Measurements from ENCODE around the gene SPINT4.
"Not testable (repeated sequence)": the region's sequence is repeated elsewhere in the genome, so short reads cannot be mapped to it uniquely, and the experiment has no call there.

Gene SPINT4

DNA sequence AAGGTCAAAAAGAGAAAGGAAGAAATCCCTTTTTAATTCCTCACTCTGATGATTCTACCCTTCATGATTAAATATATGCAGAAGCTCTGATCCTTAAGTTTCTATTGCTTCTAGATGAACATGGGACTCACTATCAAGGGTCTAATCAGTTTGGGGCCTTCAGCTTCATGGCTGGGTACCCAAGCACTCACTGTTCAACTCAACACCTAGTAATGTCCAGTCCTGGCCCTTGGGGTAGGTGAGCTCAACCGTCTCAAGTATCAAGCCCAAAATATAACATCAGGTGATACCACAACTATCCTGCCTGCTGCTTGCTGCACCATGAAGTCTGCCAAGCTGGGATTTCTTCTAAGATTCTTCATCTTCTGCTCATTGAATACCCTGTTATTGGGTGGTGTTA lies at the start of gene SPINT4:
SPINT4 (plus strand) TSS at position 301 of the 400 bp plus-strand sequence; CDS start at position 322, 21 bp downstream.
- DNase-seq, result no peak

DNA sequence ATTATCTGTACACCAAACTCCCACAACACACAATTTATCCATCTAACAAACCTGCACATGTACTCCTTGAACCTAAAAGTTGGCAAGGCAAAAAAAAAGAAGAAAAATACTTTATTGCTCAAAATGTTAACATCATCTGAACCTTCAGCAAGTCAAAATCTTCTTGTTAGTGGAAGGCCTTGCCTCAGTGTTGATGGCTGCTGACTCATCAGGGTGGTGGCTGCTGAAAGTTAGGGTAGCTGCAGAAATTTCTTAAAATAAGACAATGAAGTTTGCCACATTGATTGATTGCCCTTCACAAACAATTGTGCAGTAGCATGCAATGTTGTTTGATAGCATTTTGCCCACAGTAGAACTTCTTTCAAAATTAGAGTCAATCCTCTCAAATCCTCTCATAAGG lies 49.4 kb upstream of the SPINT4 start:
- no peak for DNase-seq

DNA sequence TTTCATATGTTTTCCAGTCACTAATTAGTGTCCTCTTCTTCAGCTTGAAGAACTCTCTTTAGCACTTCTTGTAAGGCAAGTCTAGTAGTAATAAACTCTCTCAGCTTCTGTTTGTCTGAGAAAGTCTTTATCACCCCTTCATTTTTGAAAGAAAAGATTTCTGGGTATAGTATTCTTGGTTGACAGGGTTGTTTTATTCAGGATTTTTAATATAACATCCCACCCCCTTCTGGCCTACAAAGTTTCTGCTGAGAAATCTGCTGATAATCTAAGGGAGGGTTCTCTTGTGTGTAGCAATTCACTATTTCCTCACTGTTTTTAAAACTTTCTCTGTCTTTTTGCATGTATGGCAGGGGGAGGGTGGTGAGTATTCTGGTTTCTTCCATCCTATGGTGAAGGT lies 42.5 kb upstream of the SPINT4 start:
- no peak for DNase-seq

DNA sequence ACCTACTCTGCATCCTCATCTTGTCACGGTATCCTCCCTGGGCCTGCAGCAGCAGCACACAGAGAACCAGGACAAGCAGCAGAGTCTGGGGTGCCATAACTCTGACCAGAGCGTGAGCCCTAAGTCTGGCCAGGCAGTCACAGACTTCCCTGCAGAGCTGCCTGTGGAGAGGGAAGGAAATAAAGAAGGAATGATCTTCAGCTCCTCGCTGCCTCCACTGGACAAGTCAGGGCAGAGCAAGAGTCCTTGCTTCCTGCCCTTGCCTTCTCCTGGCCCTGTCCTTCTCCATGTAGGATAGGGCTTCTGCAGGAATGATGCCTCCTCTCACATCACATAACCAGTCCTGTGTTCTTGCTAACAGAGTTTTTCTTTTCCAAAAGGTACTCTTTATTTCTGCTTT lies 36.3 kb upstream of the SPINT4 start:
- no peak for DNase-seq

DNA sequence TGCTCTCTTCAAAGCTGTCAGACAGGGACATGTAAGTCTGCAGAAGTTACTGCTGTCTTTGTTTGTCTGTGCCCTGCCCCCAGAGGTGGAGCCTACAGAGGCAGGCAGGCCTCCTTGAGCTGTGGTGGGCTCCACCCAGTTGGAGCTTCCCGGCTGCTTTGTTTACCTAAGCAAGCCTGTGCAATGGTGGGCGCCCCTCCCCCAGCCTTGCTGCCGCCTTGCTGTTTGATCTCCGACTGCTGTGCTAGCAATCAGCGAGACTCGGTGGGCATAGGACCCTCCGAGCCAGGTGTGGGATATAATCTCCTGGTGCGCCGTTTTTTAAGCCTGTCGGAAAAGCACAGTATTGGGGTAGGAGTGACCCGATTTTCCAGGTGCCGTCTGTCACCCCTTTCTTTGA lies 28.8 kb upstream of the SPINT4 start:
- not testable (repeated sequence) for DNase-seq

DNA sequence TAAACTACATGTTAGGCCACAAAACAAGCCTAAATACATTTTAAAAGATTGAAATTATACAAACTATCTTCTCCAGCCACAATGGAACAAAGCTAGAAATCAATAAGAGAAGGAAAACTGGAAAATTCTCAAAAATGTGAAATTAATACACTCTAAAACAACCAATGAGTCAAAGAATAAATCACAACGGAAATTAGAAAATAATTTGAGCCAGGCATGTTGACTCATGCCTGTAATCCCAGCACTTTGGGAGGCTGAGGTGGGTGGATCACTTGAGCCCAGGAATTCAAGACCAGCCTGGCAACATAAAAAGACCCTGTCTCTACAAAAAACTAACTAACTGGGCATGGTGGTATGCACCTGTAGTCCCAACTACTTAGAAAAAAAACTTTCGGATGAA lies 26.7 kb upstream of the SPINT4 start:
- no peak for DNase-seq

DNA sequence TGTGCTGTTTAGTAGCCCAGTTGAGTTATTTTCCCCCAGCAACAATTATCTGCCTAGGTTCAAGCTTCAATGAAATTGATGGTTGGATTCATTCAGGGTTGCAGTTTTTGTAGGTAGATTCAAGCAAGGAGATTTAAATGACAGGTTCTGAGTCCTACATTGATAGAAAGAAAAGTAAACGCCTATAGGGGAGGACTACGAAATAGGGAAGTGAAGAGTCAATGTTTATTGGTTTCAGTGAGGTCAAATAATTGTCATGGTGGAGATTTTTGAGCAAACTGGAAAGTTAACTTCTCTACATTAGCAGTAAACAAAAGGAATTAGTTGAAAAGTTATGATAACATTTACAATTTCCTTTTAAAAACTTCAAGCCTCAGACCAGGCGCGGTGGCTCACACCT lies 21.0 kb upstream of the SPINT4 start:
- DNase-seq, result no peak

DNA sequence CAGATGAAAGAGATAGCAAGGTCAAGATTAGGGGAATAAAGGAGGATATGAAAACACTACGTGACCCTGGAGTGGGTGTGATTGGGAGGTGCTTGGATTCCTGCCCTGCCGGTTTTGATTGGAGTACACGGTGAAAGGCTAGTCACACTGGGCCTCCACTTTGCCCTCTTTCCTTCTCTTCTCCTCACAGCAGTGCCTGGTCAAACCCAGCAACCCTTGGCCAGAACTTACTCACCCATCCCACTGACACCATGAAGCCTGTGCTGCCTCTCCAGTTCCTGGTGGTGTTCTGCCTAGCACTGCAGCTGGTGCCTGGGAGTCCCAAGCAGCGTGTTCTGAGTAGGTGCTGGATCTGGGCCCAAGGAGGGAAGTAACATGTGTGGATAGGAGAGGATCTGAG lies 20.3 kb upstream of the SPINT4 start, which contains the start of gene WFDC13:
WFDC13 (plus strand) TSS at position 166 of the 400 bp plus-strand sequence; CDS start at position 252, 86 bp downstream.
- DNase-seq, result no peak

DNA sequence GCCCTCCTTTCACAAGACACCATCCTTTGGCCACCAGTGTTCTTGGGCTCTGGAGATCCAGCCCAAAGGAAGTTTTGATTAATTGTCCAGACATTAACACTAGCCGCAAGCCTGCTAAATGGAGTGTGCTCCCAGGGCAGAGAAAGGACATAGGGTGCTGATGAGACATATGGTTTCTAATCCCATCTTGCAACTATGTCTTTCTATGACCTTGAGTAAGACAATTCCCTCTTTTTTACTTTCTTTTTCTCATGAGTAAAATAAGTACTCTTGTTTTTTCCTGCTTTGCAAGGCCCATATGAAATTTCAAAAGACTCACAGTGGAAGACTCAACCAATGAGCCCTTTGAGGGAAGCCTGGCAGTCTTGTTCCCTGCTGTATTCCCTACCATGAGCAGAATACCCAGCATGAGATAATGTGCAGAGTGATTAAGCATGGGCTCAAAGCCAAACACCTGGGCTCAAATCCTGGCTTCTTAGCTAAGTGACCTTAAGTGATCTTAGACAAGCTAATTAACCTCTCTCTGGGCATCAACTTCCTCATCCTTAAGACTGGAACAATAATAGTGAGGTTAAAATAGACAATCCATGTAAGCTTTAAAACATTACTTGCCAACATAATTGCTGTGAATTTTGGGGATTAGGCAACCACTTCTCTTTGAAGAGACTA lies 17.0 kb upstream of the SPINT4 start, which contains the start of gene WFDC10B:
WFDC10B (minus strand) TSS at position 51 of the 669 bp plus-strand sequence. CDS start 19,027 bp downstream, outside the sequence.
- no peak for DNase-seq

DNA sequence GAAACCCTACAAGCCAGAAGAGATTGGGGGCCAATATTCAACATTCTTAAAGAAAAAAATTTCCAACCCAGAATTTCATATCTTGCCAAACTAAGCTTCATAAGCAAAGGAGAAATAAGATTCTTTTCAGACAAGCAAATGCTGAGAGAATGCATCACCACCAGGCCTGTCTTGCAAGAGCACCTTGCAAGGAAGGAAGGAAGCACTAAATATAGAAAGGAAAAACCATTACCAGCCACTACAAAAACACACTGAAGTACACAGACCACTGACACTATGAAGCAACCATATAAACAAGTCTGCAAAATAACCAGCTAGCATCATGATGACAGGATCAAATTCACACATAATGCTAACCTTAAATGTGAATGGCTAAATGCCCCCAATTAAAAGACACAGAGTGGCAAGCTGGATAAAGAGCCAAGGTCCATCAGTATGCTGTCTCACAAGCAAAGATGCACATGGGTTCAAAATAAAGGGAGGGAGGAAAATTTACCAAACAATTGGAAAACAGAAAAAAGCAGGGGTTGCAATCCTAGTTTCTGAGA lies 5.9 kb upstream of the SPINT4 start:
- DNase-seq, result not testable (repeated sequence)

DNA sequence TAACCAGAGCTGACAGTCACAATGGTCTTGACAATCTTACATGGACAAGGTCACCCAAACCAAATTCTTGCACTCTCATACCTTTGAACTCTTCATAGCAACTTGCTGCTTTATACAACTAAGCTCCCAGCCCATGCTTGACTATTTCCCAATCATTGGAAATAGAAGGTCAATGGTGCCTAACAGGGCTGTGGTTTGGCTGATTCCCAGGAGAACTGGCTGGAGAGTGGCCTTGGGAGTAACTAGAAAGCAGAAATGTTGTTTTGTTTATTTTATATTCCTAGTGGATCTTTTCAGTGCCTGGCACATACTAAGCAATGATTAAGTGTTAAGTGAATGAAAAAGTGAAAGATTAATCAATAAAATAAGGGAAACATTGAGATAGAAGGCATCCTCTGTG lies 3.0 kb downstream of the SPINT4 start:
- DNase-seq, result no peak

DNA sequence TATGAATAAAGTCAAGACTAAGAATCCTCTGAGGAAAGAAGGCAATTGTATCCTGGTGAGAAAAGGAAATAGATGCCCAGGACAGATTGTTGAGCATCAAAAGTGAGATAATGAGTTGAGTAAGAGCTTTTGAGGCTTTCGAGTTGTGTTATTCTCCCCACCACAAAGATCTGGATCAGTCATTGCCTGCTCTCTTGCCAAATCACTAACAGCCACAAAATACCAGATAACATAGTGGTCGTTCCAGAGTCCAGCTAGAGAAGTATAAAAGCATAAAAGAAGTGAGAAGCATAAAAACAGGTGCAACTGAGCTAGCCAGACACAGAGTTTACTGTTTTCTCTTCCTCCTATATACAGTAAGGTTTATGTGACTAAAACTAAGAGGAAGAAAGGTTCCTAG lies 4.9 kb downstream of the SPINT4 start:
- DNase-seq, result no peak

DNA sequence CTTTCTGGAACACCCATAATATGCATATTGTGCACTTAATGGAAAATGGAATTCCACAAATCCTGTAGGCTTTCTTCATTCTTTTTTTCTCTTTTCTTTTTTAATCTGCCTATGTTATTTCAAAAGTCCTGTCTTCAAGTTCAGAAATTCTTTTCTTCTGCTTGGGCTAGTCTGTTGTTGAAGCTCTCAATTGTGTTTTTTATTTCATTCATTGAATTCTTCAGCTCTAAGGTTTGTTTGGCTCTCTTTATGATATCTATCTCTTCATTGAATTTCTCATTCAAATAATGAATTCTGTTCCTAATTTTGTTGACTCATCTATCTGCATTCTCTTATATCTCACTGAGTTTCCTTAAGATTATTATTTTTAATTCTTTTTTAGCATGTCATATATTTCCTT lies 10.1 kb downstream of the SPINT4 start:
- DNase-seq, result no peak

DNA sequence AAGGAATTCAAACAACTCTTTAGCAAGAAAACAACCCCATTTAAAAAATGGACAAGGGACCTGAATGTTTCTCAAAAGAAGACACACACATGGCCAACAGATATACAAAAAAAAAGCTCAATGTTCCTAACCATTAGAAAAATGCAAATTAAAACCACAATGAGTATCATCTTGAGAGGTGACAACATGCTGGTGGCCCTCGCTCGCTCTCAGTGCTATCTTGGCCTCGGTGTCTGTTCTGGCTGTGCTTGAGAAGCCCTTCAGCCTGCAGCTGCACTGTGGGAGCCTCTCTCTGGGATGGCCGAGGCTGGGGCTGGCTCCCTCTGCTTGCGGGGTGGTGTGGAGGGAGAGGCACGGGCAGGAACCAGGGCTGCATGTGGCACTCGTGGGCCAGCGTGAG lies 13.4 kb downstream of the SPINT4 start:
- DNase-seq, result no peak

DNA sequence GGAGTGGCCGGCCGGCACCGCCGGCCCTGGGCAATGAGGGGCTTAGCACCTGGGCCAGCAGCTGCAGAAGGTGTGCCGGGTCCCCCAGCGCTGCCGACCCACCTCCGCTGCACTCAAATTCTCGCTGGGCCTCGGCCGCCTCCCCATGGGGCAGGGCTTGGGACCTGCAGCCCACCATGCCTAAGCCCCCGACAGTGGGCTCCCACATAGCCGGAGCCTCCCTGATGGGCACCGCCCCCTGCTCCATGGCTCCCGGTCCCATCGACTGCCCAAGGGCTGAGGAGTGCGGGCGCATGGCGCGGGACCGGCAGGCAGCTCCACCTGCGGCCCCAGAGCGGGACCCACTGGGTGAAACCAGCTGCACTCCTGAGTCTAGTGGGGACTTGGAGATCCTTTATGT lies 13.8 kb downstream of the SPINT4 start:
- DNase-seq, result no peak

DNA sequence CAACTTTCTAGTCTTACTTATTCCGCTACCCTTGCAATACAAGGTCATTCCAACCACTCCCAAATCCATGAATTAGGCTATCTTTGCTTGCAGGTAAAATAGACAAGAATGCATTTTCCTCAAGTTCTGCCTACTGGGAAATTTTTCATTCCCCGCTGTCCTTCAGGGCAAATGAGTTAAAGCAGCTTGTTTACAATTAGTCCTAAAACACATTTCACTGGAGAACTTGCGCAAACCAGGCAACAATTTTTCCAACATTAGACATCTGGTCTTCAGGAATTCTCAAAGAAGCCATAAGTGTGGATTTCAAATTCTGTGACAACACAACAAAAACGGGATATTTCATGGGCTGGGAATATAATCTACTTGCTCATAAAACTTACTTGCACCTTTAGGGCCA lies 20.4 kb downstream of the SPINT4 start:
- DNase-seq, result no peak

DNA sequence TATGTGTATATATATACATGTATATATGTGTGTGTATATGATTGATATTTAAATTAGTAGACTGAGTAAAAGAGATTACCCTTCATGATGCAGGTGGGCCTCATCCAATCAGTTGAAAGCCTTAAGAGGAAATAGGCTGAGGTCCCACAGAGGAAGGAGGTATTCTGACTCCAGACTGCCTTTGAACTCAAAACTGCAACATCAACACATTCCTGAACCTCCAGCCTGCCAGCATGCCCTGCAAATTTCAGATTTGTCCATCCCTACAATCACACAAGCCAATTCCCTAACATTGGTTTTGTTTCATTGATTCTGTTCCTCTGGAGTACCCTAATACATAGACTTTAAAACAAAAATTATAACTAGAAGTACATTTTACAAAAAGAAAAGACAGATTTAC lies 22.9 kb downstream of the SPINT4 start:
- DNase-seq, result no peak

DNA sequence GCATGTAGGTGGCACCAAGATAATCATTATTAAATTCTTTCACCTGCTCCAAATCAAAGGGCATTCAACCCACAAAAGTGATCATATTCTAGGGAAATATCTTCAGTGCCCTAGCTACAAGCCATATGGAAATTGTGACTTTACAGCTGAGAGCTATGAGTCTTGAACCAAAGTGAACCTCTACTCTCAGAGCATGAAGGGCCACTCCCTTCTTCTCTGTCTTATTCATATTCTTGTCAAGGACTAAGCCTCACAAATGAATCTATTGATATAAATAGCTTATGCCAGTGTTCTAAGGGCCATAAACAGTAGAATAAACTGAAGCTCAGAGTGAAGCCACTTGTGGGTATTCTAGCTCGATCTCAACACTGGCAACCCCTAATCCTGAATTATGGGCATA lies 29.6 kb downstream of the SPINT4 start:
- no peak for DNase-seq

DNA sequence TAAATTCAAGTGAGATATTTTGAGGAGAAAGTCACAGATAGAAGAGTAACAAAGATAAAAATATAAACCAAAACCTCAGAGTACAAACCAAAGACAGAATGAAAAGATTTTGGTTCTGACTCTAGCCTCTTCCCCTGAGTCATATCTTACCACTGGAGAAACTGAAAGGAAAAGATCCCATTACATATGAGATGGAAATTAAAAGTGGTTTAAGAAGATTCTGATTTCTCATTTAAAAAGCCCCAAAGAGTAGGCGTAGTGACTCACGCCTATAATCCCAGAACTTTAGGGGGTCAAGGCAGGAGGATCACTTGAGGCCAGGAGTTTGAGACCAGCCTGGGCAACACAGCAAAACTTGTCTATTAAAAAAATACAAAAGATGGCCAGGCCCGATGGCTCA lies 30.6 kb downstream of the SPINT4 start:
- no peak for DNase-seq

DNA sequence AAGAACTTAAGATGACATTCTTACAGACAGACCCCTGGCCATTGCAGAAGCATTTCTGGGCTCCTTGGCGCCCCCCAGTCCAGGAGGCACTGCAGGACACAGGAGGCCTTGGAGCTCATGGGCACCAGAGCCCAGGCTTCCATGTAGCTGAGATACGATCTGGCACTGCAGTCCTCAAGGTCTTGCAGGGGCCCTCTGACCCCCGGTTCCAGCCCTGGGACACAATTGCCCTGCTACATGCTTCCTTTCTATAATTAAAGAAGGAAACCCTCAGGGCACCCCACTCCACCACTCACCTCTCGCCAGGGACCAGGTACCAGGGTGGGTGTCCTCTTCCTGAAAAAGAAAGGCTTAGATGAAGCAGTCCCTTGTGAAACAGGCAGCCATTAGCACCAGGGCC lies 35.9 kb downstream of the SPINT4 start:
- DNase-seq, result no peak

DNA sequence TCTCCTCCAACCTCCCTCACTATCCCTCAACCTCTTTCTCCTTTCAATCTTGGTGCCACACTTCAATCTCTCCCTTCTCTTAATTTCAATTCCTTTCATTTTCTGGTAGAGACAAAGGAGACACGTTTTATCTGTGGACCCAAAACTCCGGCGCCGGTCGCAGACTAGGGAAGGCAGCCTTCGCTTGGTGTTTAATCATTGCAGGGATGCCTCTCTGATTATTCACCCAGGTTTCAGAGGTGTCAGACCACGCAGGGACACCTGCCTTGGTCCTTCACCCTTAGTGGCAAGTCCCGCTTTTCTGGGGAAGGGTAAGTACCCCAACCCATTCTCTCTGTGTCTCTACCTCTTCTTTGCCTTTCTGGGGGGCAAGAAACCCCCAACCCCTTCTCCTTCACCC lies 37.8 kb downstream of the SPINT4 start:
- DNase-seq, result not testable (repeated sequence)

DNA sequence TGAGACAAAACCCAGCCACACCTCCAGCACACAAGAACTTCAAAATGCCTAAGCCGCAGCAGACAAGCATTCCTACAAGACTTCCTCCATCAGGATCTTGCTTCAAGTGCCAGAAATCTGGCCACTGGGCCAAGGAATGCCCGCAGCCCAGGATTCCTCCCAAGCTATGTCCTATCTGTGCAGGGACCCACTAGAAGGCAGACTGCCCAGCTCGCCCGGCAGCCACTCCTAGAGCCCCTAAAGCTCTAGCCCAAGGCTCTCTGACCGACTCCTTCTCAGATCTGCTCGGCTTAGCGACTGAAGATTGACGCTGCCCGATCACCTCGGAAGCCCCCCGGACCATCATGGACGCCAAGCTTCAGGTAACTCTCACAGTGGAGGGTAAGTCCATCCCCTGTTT lies 39.8 kb downstream of the SPINT4 start:
- DNase-seq, result not testable (repeated sequence)

DNA sequence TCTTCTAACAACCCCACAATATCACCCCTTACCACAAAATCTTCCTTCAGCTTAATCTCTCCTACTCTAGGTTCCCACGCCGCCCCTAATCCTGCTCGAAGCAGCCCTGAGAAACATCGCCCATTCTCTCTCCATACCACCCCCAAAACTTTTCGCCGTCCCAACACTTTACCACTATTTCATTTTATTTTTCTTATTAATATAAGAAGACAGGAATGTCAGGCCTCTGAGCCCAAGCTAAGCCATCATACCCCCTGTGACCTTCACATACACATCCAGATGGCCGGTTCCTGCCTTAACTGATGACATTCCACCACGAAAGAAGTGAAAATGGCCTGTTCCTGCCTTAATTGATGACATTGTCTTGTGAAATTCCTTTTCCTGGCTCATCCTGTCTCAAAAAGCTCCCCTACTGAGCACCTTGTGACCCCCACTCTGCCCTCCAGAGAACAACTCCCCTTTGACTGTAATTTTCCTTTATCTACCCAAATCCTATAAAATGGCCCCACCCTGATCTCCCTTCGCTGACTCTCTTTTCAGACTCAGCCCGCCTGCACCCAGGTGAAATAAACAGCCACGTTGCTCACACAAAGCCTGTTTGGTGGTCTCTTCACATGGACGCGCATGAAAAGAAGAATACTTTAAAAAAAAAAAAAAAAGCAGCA lies 42.6 kb downstream of the SPINT4 start:
- DNase-seq, result not testable (repeated sequence)

DNA sequence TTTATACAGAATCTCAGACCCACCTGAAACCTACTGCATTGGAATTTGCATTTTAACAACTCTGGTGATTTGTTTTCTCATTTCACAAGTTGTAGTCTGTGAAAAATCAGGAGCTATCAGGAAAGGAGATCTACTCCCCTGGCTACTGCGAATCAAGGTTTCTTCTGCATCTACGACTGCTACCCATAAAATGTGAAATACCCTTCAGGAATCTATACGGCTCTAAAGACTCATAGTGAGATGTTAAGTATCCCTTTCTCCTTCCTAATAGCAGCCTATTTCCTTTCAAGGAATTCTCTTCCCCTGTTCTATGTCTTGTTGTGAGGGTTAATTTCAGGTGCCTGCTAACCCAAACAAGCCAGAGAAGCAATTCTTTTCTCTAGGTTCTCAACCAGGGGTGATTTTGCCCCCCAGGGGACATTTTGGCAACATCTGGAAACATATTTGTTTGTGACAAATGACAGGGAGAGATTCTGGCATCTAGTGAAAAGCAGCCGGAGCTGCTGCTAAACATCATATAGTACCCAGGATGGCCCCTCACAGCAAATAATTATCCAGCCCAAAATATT lies 43.2 kb downstream of the SPINT4 start:
- no peak for DNase-seq
